IPS DF 4.7 (cell line): Measurements from ENCODE around the gene GADD45G.

Source experiments
- DNase-seq: peaks from one replicate; pipeline ENCODE4 v3.0.0-alpha.2; 2013; ENCODE audit warnings: low spot score; ENCODE audit errors: extremely low read depth

The GADD45G gene

GRCh38 chr9:89609426-89610006, 4.7 kb downstream of the GADD45G start:
- no peak for DNase-seq

- DNase-seq = no peak
Measured at GRCh38 chr9:89610391-89610925, 5.6 kb downstream of the GADD45G start.

GRCh38 chr9:89611425-89611824, 6.6 kb downstream of the GADD45G start:
- DNase-seq = no peak

GRCh38 chr9:89612566-89613278, 7.9 kb downstream of the GADD45G start:
- DNase-seq = no peak

- DNase-seq = no peak
Measured at GRCh38 chr9:89613912-89614892, 9.4 kb downstream of the GADD45G start.

- no peak for DNase-seq
Measured at GRCh38 chr9:89615661-89616060, 10.8 kb downstream of the GADD45G start.

GRCh38 chr9:89616411-89616810, 11.6 kb downstream of the GADD45G start:
- no peak for DNase-seq

- DNase-seq = no peak
Measured at GRCh38 chr9:89617978-89618377, 13.2 kb downstream of the GADD45G start.

GRCh38 chr9:89619019-89619418, 14.2 kb downstream of the GADD45G start:
- DNase-seq = no peak

GRCh38 chr9:89619424-89620138, 14.8 kb downstream of the GADD45G start:
- no peak for DNase-seq

- no peak for DNase-seq
Measured at GRCh38 chr9:89621031-89621430, 16.2 kb downstream of the GADD45G start.

GRCh38 chr9:89621676-89622075, 16.9 kb downstream of the GADD45G start:
- no peak for DNase-seq

- no peak for DNase-seq
Measured at GRCh38 chr9:89622933-89623861, 18.4 kb downstream of the GADD45G start.

GRCh38 chr9:89623925-89624420, 19.2 kb downstream of the GADD45G start:
- no peak for DNase-seq

- no peak for DNase-seq
Measured at GRCh38 chr9:89625721-89626687, 21.2 kb downstream of the GADD45G start.

- DNase-seq = no peak
Measured at GRCh38 chr9:89626741-89627265, 22.0 kb downstream of the GADD45G start.

GRCh38 chr9:89628601-89629000, 23.8 kb downstream of the GADD45G start:
- DNase-seq = no peak
